Pancreas (tissue), 10 donors: ENCODE results near the gene BARX2. TPM values are rescaled to one million over a fixed set of nuclear protein-coding genes. Genes with fewer than 3 reads are reported as not detected.

Experiments
- ATAC-seq, 4 donors: fragments of 200-7000 bp; cut with Tn5 transposase; one replicate each; pipeline versions ENCODE4 v1.8.0 to v1.9.1; 2020; ENCODE audit warnings: mild to moderate bottlenecking in 4 of 4, moderate library complexity in 4 of 4
- DNase-seq, 6 donors: peaks; one replicate each; pipeline ENCODE4 v3.0.0-alpha.2; 2020
- FAIRE-seq: peaks from 2 replicates; lab custom pipeline; 2012; peaks lifted over from hg19 to GRCh38; lab: Jason Lieb, UNC
- H3K27ac ChIP-seq, 4 donors: fragments of 200-600 bp; sonication (generic); 1 replicate in 3 of 4; 2 replicates in 1 of 4; pipeline versions ENCODE4 v1.5.0 to v1.8.0; 2020
- H3K27me3 ChIP-seq, 4 donors: fragments of 200-600 bp; one replicate each; pipeline ENCODE4 v1.8.0; 2021
- H3K36me3 ChIP-seq, 3 donors: fragments of 200-600 bp; sonication (generic) in 1 of 3; one replicate each; pipeline versions ENCODE4 v1.5.0 to v1.8.0; 2020 to 2021
- H3K4me1 ChIP-seq, 3 donors: fragments of 200-600 bp; one replicate each; pipeline ENCODE4 v1.8.0; 2021
- H3K4me3 ChIP-seq, 4 donors: fragments of 200-600 bp; sonication (generic) in 2 of 4; one replicate each; pipeline versions ENCODE4 v1.5.0 to v1.8.0; 2020 to 2021
- H3K9me3 ChIP-seq, 4 donors: fragments of 200-600 bp; one replicate each; pipeline ENCODE4 v1.8.0; 2021
- CTCF ChIP-seq, 4 donors: fragments of 200-600 bp; sonication (generic) in 3 of 4; IDR thresholded peaks; one replicate each; pipeline versions ENCODE4 v1.5.0 to v1.8.0; 2021; ENCODE audit warnings: antibody characterized with exemption in 4 of 4
- WGBS, 2 donors: extraction: QIAGEN DNeasy Blood & Tissue Kit; methylation state at CpG; one replicate each; pipeline ENCODE4 v1.1.7; 2013; 5-methylcytosine and 5-hydroxymethylcytosine counted together
- intact Hi-C, 3 donors: fragments of 100-400 bp; cut with DNase I; formaldehyde crosslinking; loops; one replicate each; pipeline versions ENCODE4 v1.11.1 to v1.14.2; 2022
- polyA plus RNA-seq, 2 donors: library from polyadenylated mRNA; stranded (reverse); fragments of 200-250 nt; gene quantifications; one replicate each; pipeline ENCODE4 v1.2.3, GENCODE V29; 2013
- total RNA-seq, 6 donors: library from RNA; stranded (reverse); fragmentation: NEBNext Ultra II Directional in 4 of 6; extraction: Animal tissue kit (Norgen Biotek cat#: 25700) in 4 of 6; gene quantifications; one replicate each; pipeline versions ENCODE4 v1.2.1 to v1.2.4, GENCODE V29; 2021 to 2023
- donor health status: healthy with polysubstance abuse.
- donor health status: DM: no; HTN: no; CAD: no; lungs with moderate emphysema.
- donor health status: DM: no; HTN: no; CAD: no.
- donor health status: control.
- donor health status: control.
- donor health status: Bipolar disorder and iron deficiency.
- donor health status: DM: yes; HTN: yes; CAD: no.
- donor health status: DM: no; HTN: no; CAD: no.
- donor health status: DM: no; HTN: no; CAD: no.
- donor health status: DM: yes; HTN: yes; CAD: no.

The BARX2 gene
- total and polyA plus RNA-seq, 8 donors: 3.8 to 9.9 (median 5.2) TPM

- Histone ChIP-seq H3K27ac (peak overlapping the region in 1 of 4 donors; percentile 15), H3K4me1 (no peaks in the 10 kb centered on the region), H3K36me3 (no peaks in the 10 kb centered on the region), H3K27me3 (peaks cover 0 to 3% (median 0%) of the 10 kb centered on the region in 4 donors), H3K9me3 (no peaks in the 10 kb centered on the region), H3K4me3 (no peak overlapping the region)
- intact Hi-C loops: no loop called here
- ATAC-seq: no peak
- FAIRE-seq: no peak
- TF ChIP-seq CTCF (IDR thresholded peaks at IDR 0.05): no peak
- 69 to 79% methylated on average over 4 of the region's 4 CpGs for WGBS, 2 donors
- no peak for DNase-seq
These were observed 14.7 kb downstream of the BARX2 start for GRCh38 chr11:129390303-129390821.

- TF ChIP-seq CTCF (IDR thresholded peaks at IDR 0.05): no peak
- ATAC-seq (no peak), DNase-seq (no peak), FAIRE-seq (no peak)
- 39 to 48% methylated on average over 5 of the region's 5 CpGs for WGBS, 2 donors
- Histone ChIP-seq H3K27ac (peak overlapping the region in 1 of 4 donors; percentile 15), H3K9me3 (no peaks in the 10 kb centered on the region), H3K36me3 (no peaks in the 10 kb centered on the region), H3K27me3 (peaks cover 0 to 3% (median 0%) of the 10 kb centered on the region in 4 donors), H3K4me1 (no peaks in the 10 kb centered on the region), H3K4me3 (no peak overlapping the region)
- intact Hi-C loops: no loop called here
These were observed 15.7 kb downstream of the BARX2 start for GRCh38 chr11:129391360-129391759.

GRCh38 chr11:129391821-129392220 lies 16.2 kb downstream of the BARX2 start:
- ATAC-seq: no peak
- H3K36me3 ChIP-seq: no peaks in the 10 kb centered on the region
- 61 to 66% methylated on average over 6 of the region's 6 CpGs for WGBS, 2 donors
- no peak overlapping the region for H3K4me3 ChIP-seq
- TF ChIP-seq CTCF (IDR thresholded peaks at IDR 0.05): no peak
- H3K27me3 ChIP-seq: peaks cover 0 to 3% (median 0%) of the 10 kb centered on the region in 4 donors
- no peak for DNase-seq
- H3K27ac ChIP-seq: no peak overlapping the region
- H3K4me1 ChIP-seq: no peaks in the 10 kb centered on the region
- intact Hi-C loops: no loop called here
- no peaks in the 10 kb centered on the region for H3K9me3 ChIP-seq
- no peak for FAIRE-seq

GRCh38 chr11:129392995-129393394 lies 17.3 kb downstream of the BARX2 start:
- Histone ChIP-seq H3K36me3 (no peaks in the 10 kb centered on the region), H3K27ac (no peak overlapping the region), H3K27me3 (peaks cover 0 to 3% (median 0%) of the 10 kb centered on the region in 4 donors), H3K4me3 (no peak overlapping the region), H3K9me3 (no peaks in the 10 kb centered on the region), H3K4me1 (no peaks in the 10 kb centered on the region)
- intact Hi-C loops: no loop called here
- 57 to 64% methylated on average over 1 of the region's 1 CpG for WGBS, 2 donors
- no peak for TF ChIP-seq CTCF (IDR thresholded peaks at IDR 0.05)
- DNase-seq: no peak
- no peak for ATAC-seq
- FAIRE-seq: no peak

GRCh38 chr11:129394709-129395108 lies 19.1 kb downstream of the BARX2 start:
- Histone ChIP-seq H3K9me3 (no peaks in the 10 kb centered on the region), H3K36me3 (no peaks in the 10 kb centered on the region), H3K27ac (no peak overlapping the region), H3K27me3 (no peaks in the 10 kb centered on the region), H3K4me3 (no peak overlapping the region), H3K4me1 (no peaks in the 10 kb centered on the region)
- no peak for DNase-seq
- intact Hi-C loops: no loop called here
- ATAC-seq: no peak
- FAIRE-seq: no peak
- 60 to 66% methylated on average over 3 of the region's 3 CpGs for WGBS, 2 donors
- TF ChIP-seq CTCF (IDR thresholded peaks at IDR 0.05): no peak
